HG03457 (cell line): ENCODE measurements around the gene KRTAP29-1.
"Not testable (repeated sequence)": the region's sequence is repeated elsewhere in the genome, so short reads cannot be mapped to it uniquely, and the experiment has no call there.

Source experiments
- ATAC-seq: cut with Tn5 transposase; IDR thresholded peaks from one replicate; pipeline ENCODE4 v1.9.1; 2021; ENCODE audit warnings: moderate number of reproducible peaks; ENCODE audit not compliant: unreplicated experiment

Gene KRTAP29-1

DNA sequence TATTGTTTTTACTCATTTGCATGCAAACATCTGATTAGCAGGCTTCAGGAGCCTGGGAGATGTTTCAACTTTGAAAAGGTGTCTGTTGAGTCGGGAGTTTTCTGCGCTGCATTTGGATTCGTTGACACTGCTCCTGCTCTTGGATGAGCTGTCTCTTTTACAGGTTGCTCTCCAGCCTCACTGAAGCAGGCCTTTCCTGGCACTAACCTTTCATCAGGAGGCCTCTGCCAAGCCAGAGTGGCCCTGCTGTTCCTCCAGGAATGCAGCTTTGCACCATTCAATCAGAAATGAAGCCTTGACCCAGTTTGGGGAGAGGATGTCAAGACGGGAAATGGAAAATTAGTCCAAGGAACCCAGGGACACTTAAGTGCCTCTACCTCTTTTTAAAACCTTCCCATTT lies 330 bp upstream of the KRTAP29-1 start:
- no peak for ATAC-seq

DNA sequence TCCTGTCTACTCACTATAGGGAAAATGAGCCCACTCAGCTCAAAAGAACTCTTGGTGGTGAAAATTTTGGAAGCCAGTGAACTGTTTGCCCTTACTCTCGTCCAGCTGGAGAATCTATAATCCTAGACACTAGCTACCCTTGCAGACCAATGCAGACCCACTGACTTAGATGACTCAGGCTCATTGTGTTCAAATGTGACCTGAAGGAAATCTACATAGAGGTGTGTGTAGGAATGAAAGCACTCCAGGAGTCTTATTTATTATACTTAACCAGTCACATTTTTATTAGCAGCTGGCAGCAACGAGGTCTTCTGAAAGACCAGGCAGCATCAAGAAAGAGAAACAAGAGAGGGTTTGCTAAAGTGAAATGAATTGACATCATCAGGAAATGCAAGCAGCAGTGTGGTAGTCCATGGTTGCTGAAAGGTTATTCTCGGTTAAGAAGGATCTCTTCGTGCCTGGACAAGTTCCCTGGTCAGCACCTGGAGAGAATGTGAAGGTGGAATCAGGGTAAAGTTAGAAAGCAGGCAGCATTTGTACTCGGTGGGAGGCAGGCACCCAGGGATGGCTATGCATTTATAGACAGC lies 1.4 kb downstream of the KRTAP29-1 start:
- no peak for ATAC-seq

GRCh38 chr17:41298458-41299135 lies 4.1 kb downstream of the KRTAP29-1 start:
- no peak for ATAC-seq

DNA sequence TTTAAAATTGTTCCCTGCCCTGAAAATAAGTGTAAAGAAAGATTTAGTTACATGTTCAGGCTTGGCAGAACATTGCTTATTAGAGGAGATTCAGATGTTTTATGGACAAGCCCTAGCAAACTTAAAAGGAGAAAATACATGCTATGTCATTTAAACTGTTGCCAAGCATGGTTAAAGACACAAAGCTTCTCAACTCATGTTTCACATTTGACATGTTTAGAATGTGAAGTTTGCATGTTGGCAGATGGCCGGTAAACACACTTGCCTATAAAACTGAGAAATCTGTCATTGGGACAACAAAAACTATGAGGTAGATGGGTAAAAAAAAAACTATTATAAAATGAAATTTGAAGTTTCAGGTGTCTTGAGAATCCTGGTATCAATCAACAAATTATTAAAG lies 5.8 kb downstream of the KRTAP29-1 start:
- ATAC-seq, result no peak

DNA sequence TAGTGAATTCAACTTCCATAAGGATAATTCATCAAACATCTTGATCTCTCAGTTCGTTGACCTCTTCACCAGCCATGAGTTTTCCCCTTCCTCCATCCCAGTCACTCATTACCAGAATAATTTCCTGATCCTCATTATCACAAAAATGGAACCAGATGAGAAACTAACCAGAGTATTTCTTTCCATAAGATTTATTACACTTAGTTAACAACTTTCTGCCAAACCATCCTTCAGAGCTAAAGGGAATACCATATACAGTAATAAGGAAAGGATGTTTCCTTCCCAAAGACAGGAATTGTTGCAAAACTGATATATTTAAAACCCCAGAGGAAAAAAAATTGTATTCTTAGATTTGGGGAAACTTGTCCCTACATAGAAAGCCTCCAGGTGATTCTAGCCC lies 8.6 kb downstream of the KRTAP29-1 start:
- no peak for ATAC-seq

DNA sequence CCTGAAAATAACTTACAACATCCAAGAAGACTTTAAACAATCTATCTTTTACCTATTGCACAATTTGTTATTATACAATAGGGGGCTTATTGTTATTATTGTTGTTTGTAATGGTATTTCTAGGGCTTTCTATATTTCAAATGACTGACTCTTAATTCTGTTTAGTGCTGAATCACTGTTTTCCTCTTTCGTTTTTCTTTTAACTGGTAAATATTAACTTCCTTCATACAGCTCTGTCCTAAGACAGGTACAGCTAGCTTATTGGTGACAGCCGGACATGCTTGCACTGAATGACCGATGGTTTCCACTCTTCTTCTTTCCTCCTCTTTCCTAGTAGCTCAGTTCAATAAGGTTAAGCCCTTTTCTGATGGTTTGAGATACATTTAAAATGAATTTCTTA lies 15.6 kb downstream of the KRTAP29-1 start:
- no peak for ATAC-seq

- ATAC-seq, result no peak
These were observed 18.1 kb downstream of the KRTAP29-1 start for GRCh38 chr17:41284546-41284945.

DNA sequence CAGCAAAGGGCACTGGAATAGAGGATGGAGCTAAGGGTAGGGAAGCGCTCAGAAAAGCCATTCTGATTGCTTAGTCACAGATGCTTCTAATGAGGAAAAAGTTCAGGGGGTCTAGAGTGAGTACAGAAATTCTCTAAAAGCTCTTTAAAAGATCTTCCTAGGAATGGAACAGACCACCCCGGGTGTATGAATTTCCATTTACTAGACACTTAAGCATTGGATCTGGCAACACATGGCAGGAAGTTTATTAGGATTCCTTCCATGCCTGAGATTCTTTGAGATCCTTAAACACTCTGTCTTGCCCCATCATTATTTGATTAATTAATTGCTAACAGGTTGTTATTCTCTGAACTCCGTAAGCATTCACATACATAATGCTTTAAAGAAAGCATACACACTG lies 18.6 kb downstream of the KRTAP29-1 start:
- no peak for ATAC-seq

GRCh38 chr17:41278176-41278955 lies 24.3 kb downstream of the KRTAP29-1 start:
- no peak for ATAC-seq

DNA sequence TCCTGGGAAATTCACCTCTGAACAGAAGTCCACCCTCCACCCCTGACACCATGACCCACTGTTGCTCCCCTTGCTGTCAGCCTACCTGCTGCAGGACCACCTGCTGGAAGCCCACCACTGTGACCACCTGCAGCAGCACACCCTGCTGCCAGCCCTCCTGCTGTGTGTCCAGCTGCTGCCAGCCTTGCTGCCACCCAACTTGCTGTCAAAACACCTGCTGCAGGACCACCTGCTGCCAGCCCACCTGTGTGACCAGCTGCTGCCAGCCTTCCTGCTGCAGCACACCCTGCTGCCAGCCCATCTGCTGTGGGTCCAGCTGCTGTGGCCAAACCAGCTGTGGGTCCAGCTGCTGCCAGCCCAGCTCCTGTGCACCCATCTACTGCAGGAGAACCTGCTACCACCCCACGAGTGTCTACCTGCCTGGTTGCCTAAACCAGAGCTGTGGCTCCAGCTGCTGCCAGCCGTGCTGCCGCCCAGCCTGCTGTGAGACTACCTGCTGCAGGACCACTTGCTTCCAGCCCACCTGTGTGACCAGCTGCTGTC lies 26.9 kb downstream of the KRTAP29-1 start, which contains the start of gene KRTAP9-7:
Gene KRTAP9-7, plus strand, starts transcription at position 51 of the 543 bp plus-strand sequence. Its CDS starts 0 bp downstream, at position 51.
- ATAC-seq, result not testable (repeated sequence)

DNA sequence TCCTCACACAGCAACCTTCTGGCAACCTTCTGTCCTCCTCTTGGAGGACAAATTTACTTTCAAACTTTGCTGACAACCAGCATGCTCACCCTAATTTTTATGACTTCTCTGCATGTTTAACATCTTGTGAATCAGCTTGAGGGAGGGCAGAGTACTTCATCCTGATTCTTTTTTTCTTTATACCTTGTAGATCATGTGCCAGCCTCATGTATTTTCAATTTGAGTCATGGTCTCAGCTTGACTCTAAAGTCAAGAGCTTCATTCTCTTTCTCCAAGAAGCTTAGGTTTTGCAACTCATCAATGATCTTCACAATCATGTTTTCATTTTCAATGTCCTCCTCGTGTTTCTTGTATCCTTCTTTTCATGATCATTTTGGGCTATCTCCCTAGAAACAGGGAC lies 30.8 kb downstream of the KRTAP29-1 start:
- no peak for ATAC-seq

DNA sequence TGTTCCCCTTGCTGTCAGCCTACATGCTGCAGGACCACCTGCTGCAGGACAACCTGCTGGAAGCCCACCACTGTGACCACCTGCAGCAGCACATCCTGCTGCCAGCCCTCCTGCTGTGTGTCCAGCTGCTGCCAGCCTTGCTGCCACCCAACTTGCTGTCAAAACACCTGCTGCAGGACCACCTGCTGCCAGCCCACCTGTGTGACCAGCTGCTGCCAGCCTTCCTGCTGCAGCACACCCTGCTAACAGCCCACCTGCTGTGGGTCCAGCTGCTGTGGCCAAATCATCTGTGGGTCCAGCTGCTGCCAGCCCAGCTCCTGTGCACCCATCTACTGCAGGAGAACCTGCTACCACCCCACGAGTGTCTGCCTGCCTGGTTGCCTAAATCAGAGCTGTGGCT lies 31.3 kb downstream of the KRTAP29-1 start:
- ATAC-seq, result not testable (repeated sequence)

- ATAC-seq, result no peak
These were observed 34.9 kb downstream of the KRTAP29-1 start for GRCh38 chr17:41267711-41268110.

DNA sequence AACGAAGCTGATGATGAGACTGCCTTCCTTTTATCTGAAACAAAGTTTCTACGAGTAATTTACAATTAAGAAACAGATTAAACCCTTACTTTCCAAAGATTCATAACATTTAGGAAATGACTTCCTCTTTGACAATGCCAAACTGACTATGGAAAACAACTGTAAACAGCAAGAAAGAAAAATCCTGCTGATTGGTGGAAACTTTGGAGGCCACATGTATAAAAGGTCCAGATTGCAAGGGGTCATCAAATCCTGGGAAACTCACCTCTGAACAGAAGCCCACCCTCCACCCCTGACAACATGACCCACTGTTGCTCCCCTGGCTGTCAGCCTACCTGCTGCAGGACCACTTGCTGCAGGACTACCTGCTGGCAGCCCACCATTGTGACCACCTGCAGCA lies 37.6 kb downstream of the KRTAP29-1 start, which contains the start of gene KRTAP9-6:
Gene KRTAP9-6, plus strand, starts transcription at position 301 of the 400 bp plus-strand sequence. Its CDS starts 0 bp downstream, at position 301.
- no peak for ATAC-seq

- no peak for ATAC-seq
These were observed 38.1 kb downstream of the KRTAP29-1 start for GRCh38 chr17:41264599-41264998.

- ATAC-seq, result no peak
These were observed 39.4 kb downstream of the KRTAP29-1 start for GRCh38 chr17:41263212-41263611.

DNA sequence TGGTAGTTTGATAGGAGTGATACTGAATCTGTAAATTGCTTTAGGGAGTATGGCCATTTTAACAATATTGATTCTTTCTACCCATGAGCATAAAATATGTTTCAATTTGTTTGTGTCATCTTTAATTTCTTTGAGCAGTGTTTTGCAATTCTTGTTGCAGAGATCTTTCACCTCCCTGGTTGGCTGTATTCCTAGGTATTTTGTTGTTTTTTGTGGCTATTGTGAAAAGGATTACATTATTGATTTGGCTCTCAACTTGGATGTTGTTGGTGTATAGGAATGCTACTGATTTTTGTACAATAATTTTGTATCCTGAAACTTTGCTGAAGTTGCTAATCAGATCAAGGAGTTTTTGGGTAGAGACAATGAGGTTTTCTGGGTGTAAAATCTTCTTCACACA lies 44.2 kb downstream of the KRTAP29-1 start:
- ATAC-seq, result no peak

- no peak for ATAC-seq
These were observed 46.4 kb downstream of the KRTAP29-1 start for GRCh38 chr17:41256291-41256685.

DNA sequence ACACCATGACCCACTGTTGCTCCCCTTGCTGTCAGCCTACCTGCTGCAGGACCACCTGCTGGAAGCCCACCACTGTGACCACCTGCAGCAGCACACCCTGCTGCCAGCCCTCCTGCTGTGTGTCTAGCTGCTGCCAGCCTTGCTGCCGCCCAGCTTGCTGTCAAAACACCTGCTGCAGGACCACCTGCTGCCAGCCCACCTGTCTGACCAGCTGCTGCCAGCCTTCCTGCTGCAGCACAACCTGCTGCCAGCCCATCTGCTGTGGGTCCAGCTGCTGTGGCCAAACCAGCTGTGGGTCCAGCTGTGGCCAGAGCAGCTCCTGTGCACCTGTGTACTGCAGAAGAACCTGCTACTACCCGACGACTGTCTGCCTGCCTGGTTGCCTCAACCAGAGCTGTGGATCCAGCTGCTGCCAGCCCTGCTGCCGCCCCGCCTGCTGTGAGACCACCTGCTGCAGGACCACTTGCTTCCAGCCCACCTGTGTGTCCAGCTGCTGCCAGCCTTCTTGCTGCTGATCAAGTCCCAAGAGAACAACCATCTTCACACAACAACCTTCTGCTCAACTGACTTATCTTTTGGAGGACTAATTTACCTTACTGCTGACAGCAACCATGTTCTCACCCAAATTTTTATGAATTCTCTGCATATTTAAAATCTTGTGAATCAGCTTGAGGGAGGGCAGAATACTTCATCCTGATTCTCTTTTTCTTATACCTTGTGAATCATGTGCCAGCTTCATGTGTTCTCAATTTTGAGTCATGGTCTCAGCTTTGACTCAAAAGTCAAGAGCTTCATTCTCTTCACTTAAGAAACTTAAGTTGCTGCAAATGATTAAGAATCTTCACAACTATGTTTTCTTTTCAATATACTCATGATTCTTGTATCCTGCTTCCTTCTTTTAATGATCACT lies 47.0 kb downstream of the KRTAP29-1 start, which contains the start of gene KRTAP9-9:
Gene KRTAP9-9, plus strand, starts transcription at position 4 of the 910 bp plus-strand sequence.
- ATAC-seq, result not testable (repeated sequence)

DNA sequence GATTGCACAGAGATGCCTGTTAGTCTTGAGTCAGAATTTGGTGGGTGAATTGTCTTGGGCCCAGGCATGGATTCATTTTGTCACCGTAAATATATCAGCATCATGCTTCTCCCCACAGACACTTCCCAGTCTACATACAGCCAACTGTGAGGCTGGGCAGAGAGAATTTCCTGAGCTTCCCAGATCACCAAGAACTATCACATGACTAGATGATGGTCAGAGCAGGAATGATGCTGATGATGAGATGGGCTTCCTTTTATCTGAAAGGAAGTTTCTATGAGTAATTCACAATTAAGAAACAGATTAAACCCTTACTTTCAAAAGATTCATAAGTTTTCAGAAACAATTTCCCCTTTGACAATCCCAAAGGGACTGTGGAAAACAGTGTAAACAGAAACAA lies 47.8 kb downstream of the KRTAP29-1 start:
- ATAC-seq, result no peak
